ENCODE results near the gene SGMS2. TPM values are rescaled to one million over a fixed set of nuclear protein-coding genes. Genes with fewer than 3 reads are reported as not detected.

The SGMS2 gene
- total and polyA plus RNA-seq, 2 donors (not counting 1 experiment from before 2014, with no cell fraction given), result 0.12 TPM; not detected in 1

- peaks cover 44% of the 10 kb centered on the region for H3K4me1 Mint-ChIP-seq
- peak within 1 kb of the TSS; percentile 98 for H3K4me3 Mint-ChIP-seq
- Histone ChIP-seq H3K9me3 (ENCODE audit: control extremely low read depth in 1 of 3, control insufficient read depth in 2 of 3, insufficient read depth in 1 of 3, low read length in 2 of 3) (no peaks in the 10 kb centered on the region), H3K36me3 (replicated peaks in 1 of 2; ENCODE audit: control extremely low read depth in 1 of 2, control insufficient read depth in 1 of 2, extremely low read depth in 1 of 2, insufficient read depth in 2 of 2, low read length in 1 of 2) (no peaks in the 10 kb centered on the region), H2AFZ (ENCODE audit: insufficient read depth, low read depth, low read length, poor library complexity, severe bottlenecking) (peak within 1 kb of the TSS; percentile 93), H3K4me2 (replicated peaks; ENCODE audit: low read depth, low read length, poor library complexity, severe bottlenecking) (peak within 1 kb of the TSS; percentile 95), H3K27me3 (replicated peaks in 1 of 4; ENCODE audit: control extremely low read depth in 1 of 4, control insufficient read depth in 3 of 4, insufficient read depth in 4 of 4, low read length in 3 of 4) (no peaks in the 10 kb centered on the region), H3K4me3 (ENCODE audit: control extremely low read depth in 1 of 5, extremely low read depth in 1 of 5, insufficient read depth in 1 of 5, low read depth in 2 of 5, low read length in 4 of 5) (peak within 1 kb of the TSS; percentile 27 to 97 (median 80)), H3K27ac (ENCODE audit: low read length in 2 of 2) (peak within 1 kb of the TSS; percentile 72 to 75), H3K9ac (ENCODE audit: low read length) (peak within 1 kb of the TSS; percentile 84), H4K20me1 (ENCODE audit: control insufficient read depth, insufficient read depth, low read length, poor library complexity, severe bottlenecking) (no peaks in the 10 kb centered on the region), H3K79me2 (ENCODE audit: control insufficient read depth, insufficient read depth, low read length) (no peaks in the 10 kb centered on the region), H3K4me1 (ENCODE audit: control insufficient read depth in 2 of 2, insufficient read depth in 2 of 2, low read length in 2 of 2) (peaks cover 11 to 21% of the 10 kb centered on the region in 2 donors)
- ATAC-seq (ENCODE audit: low read depth), result peak; percentile 95
- peak within 1 kb of the TSS; percentile 96 for H3K27ac Mint-ChIP-seq
- no peaks in the 10 kb centered on the region for H3K9me3 Mint-ChIP-seq (ENCODE audit: insufficient read depth)
- TF ChIP-seq CTCF (IDR thresholded peaks at IDR 0.05) (no peak), EZH2 (IDR thresholded peaks at IDR 0.05; ENCODE audit: borderline replicate concordance, insufficient read depth, low read depth, low read length, poor library complexity, severe bottlenecking) (no peak)
- ChIA-PET CTCF (interaction anchor here (0.8 to 2.3 kb wide), 7 partner anchors 15 to 211 kb away, joined by 3 to 6 read pairs (median 3); partner anchors contain the start of gene PAPSS1), POLR2A (interaction anchor here (1.0 kb wide), 2 partner anchors 59 to 719 kb away, joined by 4 to 5 read pairs; partner anchors contain the start of genes HADH and OSTC)
- peak; percentile 87 for DNase-seq
- intact Hi-C loops (cut with micrococcal nuclease), result loop anchor here (1.0 to 5.0 kb wide), 5 partner anchors 18 to 1614 kb away; partner anchors contain the start of genes AIMP1, HADH, PAPSS1 and RPL34
- H3K27me3 Mint-ChIP-seq, result no peaks in the 10 kb centered on the region
- 5% methylated on average over 78 of the region's 78 CpGs for WGBS (ENCODE audit: insufficient coverage)
Observed at GRCh38 chr4:107930821-107931774, 106.4 kb downstream of the SGMS2 start, which contains the start of gene CYP2U1. CYP2U1 (plus strand) TSS chr4:107931549; CDS start chr4:107931644, 95 bp downstream.

Measured in B cell (primary cell).